WTC11 (cell line): ENCODE data around the gene ANKEF1.

Experiments
- AFF4 ChIP-seq: sonication (generic); formaldehyde crosslinking; IDR thresholded peaks from 2 replicates; pipeline ENCODE4 v1.8.1; 2023; ENCODE audit warnings: mild to moderate bottlenecking, missing genetic modification reagents, borderline replicate concordance
- CDX4 ChIP-seq: fragments of 250-450 bp; sonication (Bioruptor Pico); IDR thresholded peaks from 2 replicates; pipeline ENCODE4 v1.9.0; 2021; ENCODE audit warnings: moderate library complexity, mild to moderate bottlenecking, inconsistent platforms, borderline replicate concordance
- CTCF ChIP-seq: fragments of 200-600 bp; IDR thresholded peaks from 2 replicates; pipeline ENCODE4 v1.8.0; 2022; ENCODE audit warnings: antibody characterized with exemption
- NFE2L1 ChIP-seq: sonication (generic); formaldehyde crosslinking; IDR thresholded peaks from 2 replicates; pipeline ENCODE4 v1.8.1; 2023; ENCODE audit warnings: missing genetic modification reagents
- ZNF232 ChIP-seq: sonication (generic); formaldehyde crosslinking; IDR thresholded peaks from 2 replicates; pipeline ENCODE4 v1.8.0; 2022; ENCODE audit warnings: mild to moderate bottlenecking, missing genetic modification reagents
- TF ChIP-seq, protein P1 (sequence below): fragments of 250-450 bp; sonication (Bioruptor Pico); IDR thresholded peaks from 2 replicates; pipeline ENCODE4 v2.1.2; 2022; ENCODE audit warnings: mild to moderate bottlenecking, moderate library complexity

GRCh38 chr20:10089871-10090587, 55.2 kb downstream of the ANKEF1 start:
- no peak for TF ChIP-seq CDX4 (CRISPR knock-in tag)
- no peak for TF ChIP-seq NFE2L1 (CRISPR knock-in tag)
- no peak for TF ChIP-seq CTCF
- TF ChIP-seq AFF4: no peak
- no peak for TF ChIP-seq ZNF232
- TF ChIP-seq, protein P1, sequence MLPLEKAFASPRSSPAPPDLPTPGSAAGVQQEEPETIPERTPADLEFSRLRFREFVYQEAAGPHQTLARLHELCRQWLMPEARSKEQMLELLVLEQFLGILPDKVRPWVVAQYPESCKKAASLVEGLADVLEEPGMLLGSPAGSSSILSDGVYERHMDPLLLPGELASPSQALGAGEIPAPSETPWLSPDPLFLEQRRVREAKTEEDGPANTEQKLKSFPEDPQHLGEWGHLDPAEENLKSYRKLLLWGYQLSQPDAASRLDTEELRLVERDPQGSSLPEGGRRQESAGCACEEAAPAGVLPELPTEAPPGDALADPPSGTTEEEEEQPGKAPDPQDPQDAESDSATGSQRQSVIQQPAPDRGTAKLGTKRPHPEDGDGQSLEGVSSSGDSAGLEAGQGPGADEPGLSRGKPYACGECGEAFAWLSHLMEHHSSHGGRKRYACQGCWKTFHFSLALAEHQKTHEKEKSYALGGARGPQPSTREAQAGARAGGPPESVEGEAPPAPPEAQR: no peak
